GM19468 (cell line): ENCODE measurements around the gene KCNIP4.

Experiments used
- ATAC-seq: cut with Tn5 transposase; IDR thresholded peaks from one replicate; pipeline ENCODE4 v1.9.1; 2021; ENCODE audit warnings: mild to moderate bottlenecking, moderate library complexity, moderate number of reproducible peaks; ENCODE audit not compliant: unreplicated experiment; ENCODE audit errors: extremely low read depth

KCNIP4 gene

DNA sequence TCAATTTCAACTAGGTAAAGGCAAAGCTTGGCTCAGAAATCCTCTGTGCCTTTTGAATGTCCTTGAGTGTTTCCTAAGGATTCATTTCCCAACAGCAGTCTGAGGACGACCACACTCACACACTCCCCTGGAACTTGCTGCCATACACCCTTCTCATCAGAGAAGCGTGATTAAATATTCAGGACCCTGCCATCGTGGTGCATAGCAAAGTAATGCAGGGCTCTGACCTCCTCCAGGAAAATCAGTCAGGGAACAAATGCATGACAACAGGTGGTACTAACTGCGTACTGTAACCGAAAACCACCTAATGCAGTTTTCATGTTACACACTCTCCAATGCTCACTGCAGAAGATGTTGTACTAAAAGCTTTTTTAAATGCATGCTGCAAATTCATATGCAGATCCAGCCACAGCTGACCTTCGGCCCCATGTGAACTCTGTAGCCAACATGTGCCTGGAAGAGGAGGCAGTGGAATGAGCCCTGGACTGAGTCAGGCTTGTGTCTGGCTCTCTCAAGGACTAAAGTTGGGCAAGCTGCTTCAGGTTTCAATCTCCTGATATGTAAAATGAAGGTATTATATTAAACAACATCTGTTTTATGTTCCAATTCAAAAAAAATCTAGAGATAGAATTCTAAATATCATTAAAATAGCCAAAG, 238.3 kb downstream of the KCNIP4 start:
- no peak for ATAC-seq

- ATAC-seq, result no peak
These were observed 238.8 kb downstream of the KCNIP4 start for GRCh38 chr4:21709761-21710160.

GRCh38 chr4:21709031-21709430, 239.5 kb downstream of the KCNIP4 start:
- ATAC-seq, result no peak

DNA sequence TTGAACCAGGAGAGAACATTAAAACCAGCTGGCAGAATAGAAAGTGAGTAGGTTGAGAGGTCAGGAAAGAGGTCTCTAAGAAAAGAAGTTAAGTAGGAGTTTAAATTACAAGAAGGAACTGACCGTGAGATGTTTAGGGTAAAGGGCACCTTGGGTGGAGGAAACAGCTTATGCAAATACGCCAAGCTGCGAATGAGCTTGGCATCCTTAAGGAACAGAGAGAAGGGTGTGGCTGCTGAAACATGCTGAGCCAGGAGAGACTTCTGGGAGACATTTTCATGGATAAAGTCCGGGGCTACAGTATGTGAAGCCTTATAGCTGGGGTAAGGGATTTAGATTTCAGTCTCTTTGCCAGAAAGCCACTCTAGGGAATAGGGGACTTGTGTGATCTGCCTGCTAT, 249.1 kb downstream of the KCNIP4 start:
- no peak for ATAC-seq

DNA sequence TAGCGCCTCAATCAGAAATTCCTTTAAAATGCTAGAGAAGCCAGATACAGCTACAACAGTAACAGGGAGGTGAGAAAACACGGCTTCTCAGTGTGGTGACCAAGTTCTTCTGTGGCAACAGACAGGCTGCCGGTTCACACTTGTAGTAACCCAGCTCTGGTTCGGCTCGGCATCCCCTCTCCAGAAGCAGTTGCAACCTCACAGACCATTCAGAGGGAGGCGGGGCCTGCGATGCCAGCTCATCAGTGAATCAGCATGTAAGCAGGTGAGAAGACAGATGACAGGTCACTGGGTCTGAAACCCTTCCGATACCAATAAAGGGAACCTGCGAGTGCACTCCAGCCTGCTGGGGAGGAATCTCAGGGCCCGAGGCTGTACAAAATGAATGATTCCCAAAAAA, 251.0 kb downstream of the KCNIP4 start:
- ATAC-seq, result no peak

GRCh38 chr4:21695141-21695540, 253.4 kb downstream of the KCNIP4 start:
- no peak for ATAC-seq

GRCh38 chr4:21692241-21692640, 256.3 kb downstream of the KCNIP4 start:
- no peak for ATAC-seq

- no peak for ATAC-seq
These were observed 259.8 kb downstream of the KCNIP4 start for GRCh38 chr4:21688596-21689265.

GRCh38 chr4:21685911-21686310, 262.7 kb downstream of the KCNIP4 start:
- no peak for ATAC-seq

- ATAC-seq, result no peak
These were observed 268.2 kb downstream of the KCNIP4 start for GRCh38 chr4:21680326-21680898.

DNA sequence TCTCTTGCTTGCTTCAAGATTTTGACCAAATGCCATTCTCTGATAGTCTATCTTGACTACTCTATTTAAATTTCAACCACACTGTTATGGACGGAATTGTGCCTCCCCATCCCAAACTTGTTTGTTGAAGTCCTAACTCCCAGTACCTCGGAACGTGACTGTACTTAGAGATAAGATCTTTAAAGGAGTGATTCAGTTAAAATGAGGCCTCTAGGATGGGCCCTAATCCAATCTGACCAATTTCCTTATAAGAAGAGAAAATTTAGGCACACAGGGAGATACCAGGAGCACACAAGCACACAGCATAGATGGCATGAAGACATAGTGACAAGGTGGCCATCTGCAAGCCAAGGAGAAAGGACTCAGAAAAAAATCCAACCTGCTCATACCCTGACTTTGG, 269.9 kb downstream of the KCNIP4 start:
- no peak for ATAC-seq

- no peak for ATAC-seq
These were observed 271.4 kb downstream of the KCNIP4 start for GRCh38 chr4:21677173-21677572.

GRCh38 chr4:21664355-21664754, 284.2 kb downstream of the KCNIP4 start:
- no peak for ATAC-seq

GRCh38 chr4:21656832-21657231, 291.7 kb downstream of the KCNIP4 start:
- no peak for ATAC-seq

GRCh38 chr4:21655031-21655430, 293.5 kb downstream of the KCNIP4 start:
- ATAC-seq, result no peak

- ATAC-seq, result no peak
These were observed 295.9 kb downstream of the KCNIP4 start for GRCh38 chr4:21652508-21653231.

- ATAC-seq, result no peak
These were observed 299.0 kb downstream of the KCNIP4 start for GRCh38 chr4:21649391-21650090.

- no peak for ATAC-seq
These were observed 302.8 kb downstream of the KCNIP4 start for GRCh38 chr4:21645776-21646175.

- no peak for ATAC-seq
These were observed 306.9 kb downstream of the KCNIP4 start for GRCh38 chr4:21641696-21642095.

GRCh38 chr4:21638171-21638725, 310.3 kb downstream of the KCNIP4 start:
- ATAC-seq, result no peak
